IMR-90 (cell line): ENCODE results near the gene LPO. TPM values are rescaled to one million over a fixed set of nuclear protein-coding genes. Genes with fewer than 3 reads are reported as not detected.

ENCODE experiments used
- ATAC-seq: fragments of 200-7000 bp; cut with Tn5 transposase; 2 replicates; pipeline ENCODE4 v1.9.1; 2020; ENCODE audit warnings: low read depth, mild to moderate bottlenecking, moderate library complexity
- Bru-seq: library from RNA; stranded (reverse); fragments of 400-500 nt; gene quantifications from one replicate; lab custom pipeline; 2021; lab: Mats Ljungman, UMichigan
- BruChase-seq, 2 experiments: library from RNA; stranded (reverse); fragments of 400-500 nt; gene quantifications; one replicate each; lab custom pipeline; 2021; lab: Mats Ljungman, UMichigan
- BruUV-seq: library from RNA; stranded (reverse); fragments of 400-500 nt; replicated peaks from 2 replicates; lab custom pipeline; 2021; lab: Mats Ljungman, UMichigan
- CTCF ChIA-PET: fragments of 300-600 bp; formaldehyde crosslinking; extraction: SDS; loops from one replicate; lab custom pipeline; 2021; ENCODE audit warnings: antibody characterized with exemption; lab: Yijun Ruan, JAX
- POLR2A ChIA-PET: fragments of 300-600 bp; sonication (Branson Sonifier 250); formaldehyde crosslinking; loops from one replicate; lab custom pipeline; 2022; ENCODE audit warnings: antibody characterized with exemption; ENCODE audit not compliant: unreplicated experiment; lab: Charles Lee
- DNase-seq: peaks from one replicate; pipeline ENCODE4 v3.0.0; 2013
- H2AFZ ChIP-seq: replicated peaks from 2 replicates; pipeline ENCODE3; 2013; ENCODE audit warnings: low read length, mild to moderate bottlenecking; ENCODE audit not compliant: poor library complexity
- H2AK5ac ChIP-seq: 2 replicates; pipeline ENCODE4 v1.6.1; 2013; ENCODE audit warnings: low read depth, low read length, inconsistent platforms
- H2AK9ac ChIP-seq: replicated peaks from 2 replicates; pipeline ENCODE3; 2013; ENCODE audit warnings: mild to moderate bottlenecking, low read depth, low read length, moderate library complexity; ENCODE audit not compliant: poor library complexity
- H2BK120ac ChIP-seq: 2 replicates; pipeline ENCODE4 v1.6.1; 2013; ENCODE audit warnings: low read depth, low read length, inconsistent platforms
- H2BK15ac ChIP-seq: 3 replicates; pipeline ENCODE4 v1.6.1; 2013; ENCODE audit warnings: low read depth, low read length, inconsistent platforms
- H2BK20ac ChIP-seq: 2 replicates; pipeline ENCODE4 v1.6.1; 2013; ENCODE audit warnings: low read depth, mild to moderate bottlenecking, inconsistent platforms, low read length, moderate library complexity
- H2BK5ac ChIP-seq: 2 replicates; pipeline ENCODE4 v1.6.1; 2013; ENCODE audit warnings: mild to moderate bottlenecking, low read depth, low read length, inconsistent platforms; ENCODE audit not compliant: poor library complexity, severe bottlenecking
- H3K14ac ChIP-seq: replicated peaks from 2 replicates; pipeline ENCODE4 v1.6.1; 2013; ENCODE audit warnings: low read depth, low read length, inconsistent platforms
- H3K18ac ChIP-seq: 2 replicates; pipeline ENCODE4 v1.6.1; 2013; ENCODE audit warnings: low read depth, low read length, control low read depth
- H3K23ac ChIP-seq: 2 replicates; pipeline ENCODE4 v1.6.1; 2013; ENCODE audit warnings: low read depth, low read length, inconsistent platforms
- H3K27ac ChIP-seq: 2 replicates; pipeline ENCODE4 v1.5.1; 2013; ENCODE audit warnings: mild to moderate bottlenecking, control low read depth, low read length; ENCODE audit not compliant: insufficient read depth
- H3K27me3 ChIP-seq: 2 replicates; pipeline ENCODE4 v1.6.1; 2013; ENCODE audit warnings: low read length; ENCODE audit not compliant: control insufficient read depth, insufficient read depth
- H3K36me3 ChIP-seq: 2 replicates; pipeline ENCODE4 v1.6.1; 2013; ENCODE audit warnings: low read length, mixed read lengths; ENCODE audit not compliant: control insufficient read depth, insufficient read depth
- H3K4ac ChIP-seq: 2 replicates; pipeline ENCODE4 v1.6.1; 2013; ENCODE audit warnings: low read depth, low read length, inconsistent platforms
- H3K4me1 ChIP-seq: 2 replicates; pipeline ENCODE4 v1.6.1; 2013; ENCODE audit warnings: low read length, mixed read lengths; ENCODE audit not compliant: control insufficient read depth, insufficient read depth
- H3K4me2 ChIP-seq: 2 replicates; pipeline ENCODE4 v1.6.1; 2013; ENCODE audit warnings: low read depth, mild to moderate bottlenecking, control low read depth, low read length, moderate library complexity
- H3K4me3 ChIP-seq: 2 replicates; pipeline ENCODE4 v1.5.1; 2013; ENCODE audit warnings: low read depth, mild to moderate bottlenecking, control low read depth, low read length, moderate library complexity; ENCODE audit not compliant: insufficient read depth
- H3K56ac ChIP-seq: 2 replicates; pipeline ENCODE4 v1.6.1; 2013; ENCODE audit warnings: low read length, inconsistent platforms; ENCODE audit not compliant: insufficient read depth; ENCODE audit errors: extremely low read depth
- H3K79me1 ChIP-seq, 2 experiments: 2 replicates each; pipeline ENCODE4 v1.6.1; 2013; ENCODE audit warnings: low read length in 2 of 2, inconsistent platforms in 1 of 2, low read depth in 1 of 2
- H3K9ac ChIP-seq: 2 replicates; pipeline ENCODE4 v1.6.1; 2013; ENCODE audit warnings: low read depth, low read length, control low read depth
- H3K9me1 ChIP-seq: 2 replicates; pipeline ENCODE4 v1.6.1; 2013; ENCODE audit warnings: low read length, inconsistent platforms; ENCODE audit not compliant: insufficient read depth
- H3K9me3 ChIP-seq: 2 replicates; pipeline ENCODE4 v1.6.1; 2013; ENCODE audit warnings: low read length; ENCODE audit not compliant: control insufficient read depth, insufficient read depth
- H4K20me1 ChIP-seq: 2 replicates; pipeline ENCODE4 v1.6.1; 2013; ENCODE audit warnings: low read length, inconsistent platforms; ENCODE audit not compliant: insufficient read depth
- H4K5ac ChIP-seq: 2 replicates; pipeline ENCODE4 v1.6.1; 2013; ENCODE audit warnings: mild to moderate bottlenecking, low read depth, low read length, control low read depth
- H4K8ac ChIP-seq, 2 experiments: 2 replicates each; pipeline ENCODE4 v1.6.1; 2013; ENCODE audit warnings: low read depth in 2 of 2, low read length in 2 of 2, control low read depth in 1 of 2, inconsistent platforms in 1 of 2
- H4K91ac ChIP-seq: 2 replicates; pipeline ENCODE4 v1.6.1; 2013; ENCODE audit warnings: low read depth, low read length, inconsistent platforms; ENCODE audit not compliant: insufficient read depth
- BHLHE40 ChIP-seq: fragments of 150-350 bp; IDR thresholded peaks from 2 replicates; pipeline ENCODE4 v1.6.1; 2016; ENCODE audit warnings: mild to moderate bottlenecking, low read depth, low read length
- CEBPB ChIP-seq: IDR thresholded peaks from 2 replicates; pipeline ENCODE4 v1.6.1; 2012; ENCODE audit warnings: low read depth, low read length, improper control_type of control experiment
- CHD1 ChIP-seq: IDR thresholded peaks from 2 replicates; pipeline ENCODE4 v1.6.1; 2012; ENCODE audit warnings: low read depth, low read length, improper control_type of control experiment
- FOS ChIP-seq: fragments of 150-350 bp; IDR thresholded peaks from 2 replicates; pipeline ENCODE4 v1.6.1; 2016; ENCODE audit warnings: low read depth, low read length
- MAFK ChIP-seq: IDR thresholded peaks from 2 replicates; pipeline ENCODE4 v1.6.1; 2012; ENCODE audit warnings: low read depth, low read length, improper control_type of control experiment
- MAZ ChIP-seq: IDR thresholded peaks from 2 replicates; pipeline ENCODE4 v1.6.1; 2012; ENCODE audit warnings: low read depth, mild to moderate bottlenecking, low read length, improper control_type of control experiment, moderate library complexity, borderline replicate concordance
- MXI1 ChIP-seq: IDR thresholded peaks from 2 replicates; pipeline ENCODE4 v1.6.1; 2012; ENCODE audit warnings: low read depth, mild to moderate bottlenecking, low read length, moderate library complexity, borderline replicate concordance
- NFE2L2 ChIP-seq: fragments of 150-350 bp; IDR thresholded peaks from 2 replicates; pipeline ENCODE4 v1.6.1; 2016; ENCODE audit warnings: low read depth, mild to moderate bottlenecking, low read length
- POLR2A ChIP-seq: IDR thresholded peaks from 2 replicates; pipeline ENCODE4 v1.6.1; 2012; ENCODE audit warnings: mild to moderate bottlenecking, low read depth, low read length
- RAD21 ChIP-seq: IDR thresholded peaks from 2 replicates; pipeline ENCODE4 v1.6.1; 2012; ENCODE audit warnings: low read length, improper control_type of control experiment
- RCOR1 ChIP-seq: IDR thresholded peaks from 2 replicates; pipeline ENCODE4 v1.6.1; 2012; ENCODE audit warnings: mild to moderate bottlenecking, low read length, improper control_type of control experiment; ENCODE audit not compliant: insufficient replicate concordance
- SMC3 ChIP-seq: fragments of 150-350 bp; IDR thresholded peaks from 2 replicates; pipeline ENCODE4 v1.6.1; 2016; ENCODE audit warnings: low read depth, mild to moderate bottlenecking, antibody characterized with exemption, low read length, moderate library complexity
- WGBS, 2 experiments: methylation state at CpG; one replicate each; pipeline versions ENCODE4 v1.1.5 to v1.1.7; 2013; ENCODE audit warnings: missing lambda C conversion rate in 2 of 2; ENCODE audit not compliant: insufficient read length in 1 of 2; ENCODE audit errors: extremely low coverage in 2 of 2; 5-methylcytosine and 5-hydroxymethylcytosine counted together
- dilution Hi-C: fragments of 300-500 bp; cut with HindIII; formaldehyde crosslinking; loops from one replicate; pipeline ENCODE4 v1.14.3; 2018; ENCODE audit warnings: low sequenced_read_pairs; ENCODE audit not compliant: unreplicated experiment
- in situ Hi-C: fragments of 300-500 bp; cut with MboI; formaldehyde crosslinking; loops from 3 replicates; pipeline ENCODE4 v1.14.3; 2019; ENCODE audit warnings: low sequenced_read_pairs, inconsistent platforms, mixed read lengths
- intact Hi-C: fragments of 100-400 bp; cut with micrococcal nuclease; formaldehyde crosslinking; loops from 2 replicates; pipeline ENCODE4 v1.10.0; 2022
- long read RNA-seq: library from polyadenylated mRNA; unstranded; transcript quantifications from one replicate; pipeline ENCODE4 v2.0.0, GENCODE V29; 2021; ENCODE audit not compliant: unreplicated experiment
- polyA plus RNA-seq, 3 experiments: library from polyadenylated mRNA; depleted of rRNA; stranded (reverse); fragments of >200 nt; gene quantifications; 2 replicates each; pipeline ENCODE4 v1.2.3, GENCODE V29; 2012; ENCODE audit warnings: low replicate concordance in 1 of 3
- total RNA-seq: library from RNA; depleted of rRNA; stranded (reverse); fragments of >200 nt; gene quantifications from 2 replicates; pipeline ENCODE4 v1.2.3, GENCODE V29; 2012; rRNA removed
- TF ChIP-seq, protein P1 (sequence below): fragments of 150-350 bp; IDR thresholded peaks from 2 replicates; pipeline ENCODE4 v1.6.1; 2017; ENCODE audit warnings: mild to moderate bottlenecking, antibody characterized with exemption, low read length, low read depth
- TF ChIP-seq, protein P2 (sequence below): fragments of 150-350 bp; IDR thresholded peaks from 2 replicates; pipeline ENCODE4 v1.6.1; 2016; ENCODE audit warnings: low read depth, mild to moderate bottlenecking, low read length, moderate library complexity, borderline replicate concordance

Gene LPO
- total RNA-seq (not detected in 2 replicates), polyA plus RNA-seq (2012; rRNA removed) (not detected in 2 replicates), Bru-seq, nascent RNA (percentile 4 among the genes with signal in this experiment), BruChase-seq, experiment 1, labeled RNA remaining after a 6-hour chase (percentile 2 among the genes with signal in this experiment), BruChase-seq, experiment 2, labeled RNA remaining after a 2-hour chase (percentile 2 among the genes with signal in this experiment)
- polyA plus RNA-seq (2012; cell fraction: cytosol; rRNA removed) = not detected in 2 replicates
- 0.06 TPM in 1 of 2 replicates, not detected in the other for polyA plus RNA-seq (2012; cell fraction: nucleus; rRNA removed; ENCODE audit: low replicate concordance)
- long read RNA-seq = 0 reads

DNA sequence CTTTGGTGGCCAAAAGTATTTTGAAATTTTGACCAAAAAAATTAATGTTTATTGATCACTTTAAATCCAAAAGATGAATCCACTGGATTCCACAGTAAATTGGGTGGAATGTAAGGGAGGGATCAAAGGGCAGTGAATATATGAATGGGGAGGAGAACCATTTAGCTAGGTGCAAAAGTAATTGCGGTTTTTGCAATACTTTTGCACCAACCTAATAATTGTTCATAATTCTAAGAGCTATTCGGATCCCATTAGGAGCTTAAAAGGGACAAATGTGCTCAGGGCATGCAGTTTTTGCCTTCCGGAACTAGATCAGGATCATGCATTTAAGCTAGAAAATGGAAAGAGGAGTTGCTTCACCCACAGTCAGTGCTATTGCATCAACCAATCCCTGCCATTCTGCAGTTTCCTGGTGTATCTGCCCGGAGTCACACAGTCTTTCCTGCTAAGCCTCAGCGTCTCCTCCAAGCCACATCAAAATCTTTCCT is at the start of gene LPO:
LPO (plus strand) TSS at position 438 of the 488 bp plus-strand sequence. CDS start 4,396 bp downstream, outside the sequence.
- Histone ChIP-seq H3K4ac (no peak within 1 kb of the TSS), H3K27me3 (peaks cover 45% of the 10 kb centered on the region), H2AFZ (no peak within 1 kb of the TSS), H3K9me3 (no peaks in the 10 kb centered on the region), H3K9ac (no peak within 1 kb of the TSS), H2BK15ac (no peak within 1 kb of the TSS), H3K4me1 (no peaks in the 10 kb centered on the region), H2BK5ac (no peak within 1 kb of the TSS), H3K18ac (no peak within 1 kb of the TSS), H2AK9ac (no peak within 1 kb of the TSS), H4K91ac (no peak within 1 kb of the TSS), H3K4me2 (no peak within 1 kb of the TSS), H2BK120ac (no peak within 1 kb of the TSS), H3K56ac (no peak within 1 kb of the TSS), H3K14ac (no peak within 1 kb of the TSS), H3K36me3 (no peaks in the 10 kb centered on the region), H3K27ac (no peak within 1 kb of the TSS), H3K9me1 (no peaks in the 10 kb centered on the region), H4K20me1 (no peaks in the 10 kb centered on the region), H3K4me3 (no peak within 1 kb of the TSS), H2AK5ac (no peak within 1 kb of the TSS), H3K79me1 (no peaks in the 10 kb centered on the region), H2BK20ac (no peak within 1 kb of the TSS), H4K5ac (no peak within 1 kb of the TSS), H4K8ac (no peak within 1 kb of the TSS), H3K23ac (no peak within 1 kb of the TSS)
- CTCF ChIA-PET = interaction anchor here (1.1 kb wide), 1 partner anchor 12 kb away, joined by 3 read pairs; no protein-coding TSS in a partner anchor
- POLR2A ChIA-PET = interaction anchor here (0.6 kb wide), 1 partner anchor 17 kb away, joined by 3 read pairs; no protein-coding TSS in a partner anchor
- DNase-seq (no peak), ATAC-seq (no peak)
- dilution Hi-C loops (no loop called here), in situ Hi-C loops (no loop called here), intact Hi-C loops (no loop called here)
- no TSS peak for BruUV-seq
- TF ChIP-seq RAD21 (no peak), NFE2L2 (no peak), MXI1 (no peak), MAFK (no peak), CHD1 (no peak), MAZ (no peak), FOS (no peak), POLR2A (no peak), CEBPB (no peak), RCOR1 (no peak), BHLHE40 (no peak), SMC3 (no peak)
- TF ChIP-seq, protein P1, sequence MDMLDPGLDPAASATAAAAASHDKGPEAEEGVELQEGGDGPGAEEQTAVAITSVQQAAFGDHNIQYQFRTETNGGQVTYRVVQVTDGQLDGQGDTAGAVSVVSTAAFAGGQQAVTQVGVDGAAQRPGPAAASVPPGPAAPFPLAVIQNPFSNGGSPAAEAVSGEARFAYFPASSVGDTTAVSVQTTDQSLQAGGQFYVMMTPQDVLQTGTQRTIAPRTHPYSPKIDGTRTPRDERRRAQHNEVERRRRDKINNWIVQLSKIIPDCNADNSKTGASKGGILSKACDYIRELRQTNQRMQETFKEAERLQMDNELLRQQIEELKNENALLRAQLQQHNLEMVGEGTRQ = no peak
- TF ChIP-seq, protein P2, sequence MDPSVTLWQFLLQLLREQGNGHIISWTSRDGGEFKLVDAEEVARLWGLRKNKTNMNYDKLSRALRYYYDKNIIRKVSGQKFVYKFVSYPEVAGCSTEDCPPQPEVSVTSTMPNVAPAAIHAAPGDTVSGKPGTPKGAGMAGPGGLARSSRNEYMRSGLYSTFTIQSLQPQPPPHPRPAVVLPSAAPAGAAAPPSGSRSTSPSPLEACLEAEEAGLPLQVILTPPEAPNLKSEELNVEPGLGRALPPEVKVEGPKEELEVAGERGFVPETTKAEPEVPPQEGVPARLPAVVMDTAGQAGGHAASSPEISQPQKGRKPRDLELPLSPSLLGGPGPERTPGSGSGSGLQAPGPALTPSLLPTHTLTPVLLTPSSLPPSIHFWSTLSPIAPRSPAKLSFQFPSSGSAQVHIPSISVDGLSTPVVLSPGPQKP = no peak
- no CpG with 5 or more reads among the region's 5 CpGs for WGBS, 2 experiments
